Iris pigment epithelial cell (primary cell): Measurements from ENCODE around the gene KIF13A.
"Not testable (repeated sequence)": the region's sequence is repeated elsewhere in the genome, so short reads cannot be mapped to it uniquely, and the experiment has no call there.

Source experiments
- DNase-seq: peaks from one replicate; pipeline ENCODE4 v3.0.0-alpha.2; 2011; ENCODE audit warnings: low read depth

Gene KIF13A

GRCh38 chr6:17987447-17987696 is at the start of gene KIF13A:
Gene KIF13A (minus strand): TSS chr6:17987635. CDS start chr6:17987463, 172 bp downstream.
- no peak for DNase-seq

DNA sequence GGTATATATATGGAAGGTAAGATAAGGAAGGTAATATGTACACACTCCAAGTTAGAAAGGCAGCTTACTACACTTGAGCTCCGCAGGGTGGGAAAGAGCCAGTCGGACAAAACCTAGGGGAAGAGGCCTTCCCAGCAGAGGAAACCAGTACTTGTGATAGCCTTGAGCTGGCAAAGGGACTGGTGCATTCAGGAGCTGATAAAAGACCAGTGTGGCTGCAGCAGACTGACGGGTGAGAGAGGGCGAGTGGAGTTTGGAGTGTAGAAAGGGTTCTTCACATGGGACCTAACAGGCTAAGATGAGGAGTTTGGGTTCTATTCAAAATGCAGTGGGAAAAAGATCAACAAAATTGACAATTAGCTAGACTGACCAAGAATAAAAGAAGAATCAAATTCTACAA is 49.3 kb upstream of the KIF13A start:
- no peak for DNase-seq

DNA sequence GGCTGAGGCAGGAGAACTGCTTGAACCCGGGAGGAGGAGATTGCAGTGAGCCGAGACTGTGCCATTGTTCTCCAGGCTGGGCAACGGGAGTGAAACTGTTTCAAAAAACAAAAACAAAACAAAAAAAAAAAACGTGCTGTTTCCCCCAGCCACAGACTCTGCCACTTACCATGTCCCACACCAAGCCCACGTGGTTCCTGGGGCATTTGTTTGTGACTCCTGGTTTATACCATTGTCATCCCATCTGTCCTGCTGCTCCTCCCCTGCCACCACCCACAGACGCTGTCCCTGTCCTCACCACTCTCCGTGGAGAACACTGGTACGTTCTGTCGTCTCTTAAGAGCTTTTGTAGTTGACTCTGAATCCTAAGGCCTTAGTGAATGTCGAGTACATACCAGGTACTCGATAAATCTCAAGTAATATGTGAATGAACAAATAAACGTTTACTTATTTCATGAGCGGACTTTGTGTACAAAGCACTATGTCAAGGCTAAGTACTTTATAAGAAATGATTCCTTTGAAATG is 48.0 kb upstream of the KIF13A start:
- DNase-seq: no peak

DNA sequence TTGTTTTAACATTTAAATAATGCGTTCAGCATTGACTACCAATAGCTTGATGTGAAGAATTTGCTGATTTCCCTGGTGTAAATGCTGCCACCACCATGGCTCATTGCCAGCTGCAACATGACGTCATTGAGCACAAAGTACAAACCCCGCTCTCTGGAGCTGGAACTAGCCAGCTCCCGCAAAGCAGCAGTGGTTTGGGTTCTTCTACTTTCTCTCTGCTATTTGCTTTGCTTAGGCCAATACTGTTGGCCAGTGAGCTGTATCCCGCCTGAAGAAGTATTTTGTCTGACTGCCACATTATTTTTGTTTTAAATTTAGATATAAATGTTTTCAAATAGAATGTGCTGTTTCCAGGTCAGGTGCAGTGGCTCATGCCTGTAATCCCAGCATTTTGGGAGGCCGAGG is 47.4 kb upstream of the KIF13A start:
- peak; percentile 33 for DNase-seq

- no peak for DNase-seq
Measured at GRCh38 chr6:18031680-18032256, 44.3 kb upstream of the KIF13A start.

DNA sequence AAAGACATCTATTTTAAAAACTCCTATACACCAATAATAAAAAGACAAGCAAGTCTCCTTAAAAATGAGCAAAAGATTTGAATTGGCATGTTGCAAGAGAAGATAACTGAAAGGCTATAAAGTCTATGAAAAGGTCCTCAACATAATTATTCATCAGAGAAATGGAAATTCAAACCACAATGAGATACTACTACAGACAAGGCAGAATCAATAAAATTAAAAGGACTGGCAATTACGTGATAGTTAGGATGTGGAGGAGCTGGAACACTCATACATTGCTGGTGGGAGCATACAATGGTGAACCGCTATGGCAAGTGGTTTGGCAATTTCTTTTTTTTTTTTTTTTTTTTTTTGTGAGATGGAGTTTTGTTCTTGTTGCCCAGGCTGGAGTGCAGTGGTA is 43.8 kb upstream of the KIF13A start:
- DNase-seq: no peak

- no peak for DNase-seq
Measured at GRCh38 chr6:18028332-18028731, 40.9 kb upstream of the KIF13A start.

DNA sequence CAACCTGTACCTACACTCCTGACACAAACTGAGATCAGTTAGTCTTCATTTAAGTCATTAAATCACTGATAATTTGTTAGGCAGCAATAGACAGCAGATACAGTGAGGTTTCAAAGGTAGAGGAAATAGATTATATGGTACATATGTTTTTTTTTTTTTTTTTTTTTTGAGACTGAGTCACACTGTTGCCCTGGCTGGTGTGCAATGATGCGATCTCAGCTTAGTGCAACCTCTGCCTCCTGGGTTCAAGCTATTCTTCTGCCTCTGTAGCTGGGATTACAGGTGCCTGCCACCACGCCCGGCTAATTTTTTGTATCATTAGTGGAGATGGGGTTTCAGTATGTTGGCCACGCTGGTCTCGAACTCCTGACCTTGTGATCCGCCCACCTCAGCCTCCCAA is 38.2 kb upstream of the KIF13A start:
- no peak for DNase-seq

GRCh38 chr6:18024876-18025275 is 37.4 kb upstream of the KIF13A start:
- no peak for DNase-seq

- no peak for DNase-seq
Measured at GRCh38 chr6:18023891-18024290, 36.5 kb upstream of the KIF13A start.

- peak; percentile 61 for DNase-seq
Measured at GRCh38 chr6:18022398-18023231, 35.2 kb upstream of the KIF13A start.

- peak; percentile 9 for DNase-seq
Measured at GRCh38 chr6:18021166-18021850, 33.9 kb upstream of the KIF13A start.

DNA sequence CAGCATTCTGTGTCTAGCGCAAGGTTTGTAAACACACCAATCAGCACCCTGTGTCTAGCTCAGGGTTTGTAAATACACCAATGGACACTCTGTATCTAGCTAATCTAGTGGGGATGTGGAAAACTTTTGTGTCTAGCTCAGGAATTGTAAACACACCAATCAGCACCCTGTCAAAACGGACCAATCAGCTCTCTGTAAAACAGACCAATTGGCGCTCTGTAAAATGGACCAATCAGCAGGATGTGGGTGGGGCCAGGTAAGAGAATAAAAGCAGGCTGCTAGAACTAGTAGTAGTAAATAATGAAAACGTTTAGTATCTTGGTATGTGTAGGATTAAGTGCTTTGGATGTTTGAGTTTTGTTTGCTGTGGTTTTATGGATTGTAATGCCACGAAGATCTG is 33.1 kb upstream of the KIF13A start:
- DNase-seq: not testable (repeated sequence)

DNA sequence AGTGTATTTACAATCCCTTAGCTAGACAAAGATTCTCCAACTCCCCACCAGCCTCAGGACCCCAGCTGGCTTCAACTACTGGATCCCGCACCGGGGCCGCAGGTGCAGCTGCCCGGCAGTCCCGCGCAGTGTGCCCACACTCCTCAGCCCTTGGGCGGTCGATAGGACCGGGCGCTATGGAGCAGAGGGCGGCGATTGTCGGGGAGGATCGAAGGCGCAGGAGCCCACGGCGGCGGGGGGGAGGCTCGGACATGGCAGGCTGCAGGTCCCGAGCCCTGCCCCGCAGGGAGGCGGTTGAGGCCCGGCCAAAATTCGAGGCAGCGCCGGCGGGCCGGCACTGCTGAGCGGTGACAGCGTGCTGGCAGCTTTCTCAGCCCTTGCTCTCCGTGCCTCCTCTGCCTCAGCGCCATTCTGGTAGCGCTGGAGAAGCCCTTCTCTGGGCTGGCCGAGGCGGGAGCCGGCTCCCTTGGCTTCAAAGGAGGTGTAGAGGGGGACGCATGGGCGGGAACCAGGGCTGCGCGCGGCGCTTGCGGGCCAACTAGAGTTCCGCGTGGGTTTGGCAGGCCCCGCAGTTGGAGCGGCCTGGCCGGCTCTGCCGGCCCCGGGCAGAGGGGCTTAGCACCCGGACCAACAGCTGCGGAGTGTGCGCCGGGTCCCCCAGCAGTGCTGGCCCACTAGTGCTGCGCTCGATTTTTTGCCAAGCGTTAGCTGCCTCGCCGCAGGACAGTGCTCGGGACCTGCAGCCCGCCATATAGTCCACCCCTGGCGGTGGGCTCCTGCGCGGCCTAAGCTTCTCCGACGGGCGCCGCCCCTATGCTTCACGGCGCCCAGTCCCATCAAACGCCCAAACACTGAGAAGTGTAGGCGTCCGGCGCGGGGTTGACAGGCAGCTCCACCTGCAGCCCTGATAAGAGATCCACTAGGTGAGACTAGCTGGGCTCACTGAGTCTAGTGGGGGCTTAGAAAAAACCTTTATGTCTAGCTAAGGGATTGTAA is 32.4 kb upstream of the KIF13A start:
- DNase-seq: no peak

DNA sequence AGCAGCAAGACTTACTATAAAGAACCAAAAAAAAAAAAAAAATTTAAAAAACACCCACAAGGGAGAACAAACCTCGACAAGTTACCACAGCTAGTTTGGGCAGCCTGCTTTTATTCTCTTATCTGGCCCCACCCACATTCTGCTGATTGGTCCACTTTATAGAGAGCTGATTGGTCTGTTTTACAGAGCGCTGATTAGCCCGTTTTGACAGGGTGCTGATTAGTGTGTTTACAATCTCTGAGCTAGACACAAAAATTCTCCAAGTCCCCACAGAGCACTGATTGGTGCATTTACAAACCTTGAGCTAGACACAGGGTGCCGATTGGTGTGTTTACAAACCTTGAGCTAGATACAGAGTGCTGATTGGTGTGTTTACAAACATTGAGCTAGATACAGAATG is 31.7 kb upstream of the KIF13A start:
- not testable (repeated sequence) for DNase-seq

DNA sequence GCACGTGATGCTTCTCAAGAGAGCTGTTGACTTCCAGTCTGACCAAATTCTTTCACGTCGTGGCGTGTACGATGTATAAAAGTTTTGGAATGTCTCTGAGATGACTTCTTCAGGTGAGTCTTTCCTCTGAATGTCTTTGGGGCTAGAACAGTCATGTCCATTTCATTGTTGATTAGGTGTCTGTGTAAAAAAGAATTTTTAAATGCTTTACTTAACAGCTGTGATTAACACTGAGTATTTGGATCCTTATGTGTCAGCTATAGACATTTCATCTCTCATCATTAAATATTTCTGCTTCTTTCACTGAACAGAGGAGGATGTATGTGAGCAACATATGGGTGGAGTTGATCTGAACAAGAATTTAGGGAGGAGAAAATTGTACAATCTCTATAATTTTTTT is 29.3 kb upstream of the KIF13A start:
- DNase-seq: no peak

DNA sequence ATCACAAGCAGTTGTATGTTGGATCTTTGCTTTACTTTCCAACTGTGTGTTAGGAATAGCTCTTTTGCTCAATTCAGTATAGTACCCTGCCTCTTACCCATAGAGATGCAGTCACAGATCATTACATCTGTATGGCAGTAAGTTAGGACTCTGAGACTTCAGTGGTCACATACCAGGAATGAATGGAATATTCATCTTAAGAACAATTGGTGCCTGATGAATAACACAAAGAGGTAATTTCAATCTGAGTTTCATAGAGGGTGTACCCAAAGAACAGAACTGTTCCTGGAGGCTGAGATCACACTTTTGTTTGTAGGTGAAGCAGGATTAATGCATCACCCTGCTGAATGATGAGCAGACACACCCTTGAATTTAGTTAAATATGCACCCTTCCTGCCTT is 28.7 kb upstream of the KIF13A start:
- DNase-seq: no peak

DNA sequence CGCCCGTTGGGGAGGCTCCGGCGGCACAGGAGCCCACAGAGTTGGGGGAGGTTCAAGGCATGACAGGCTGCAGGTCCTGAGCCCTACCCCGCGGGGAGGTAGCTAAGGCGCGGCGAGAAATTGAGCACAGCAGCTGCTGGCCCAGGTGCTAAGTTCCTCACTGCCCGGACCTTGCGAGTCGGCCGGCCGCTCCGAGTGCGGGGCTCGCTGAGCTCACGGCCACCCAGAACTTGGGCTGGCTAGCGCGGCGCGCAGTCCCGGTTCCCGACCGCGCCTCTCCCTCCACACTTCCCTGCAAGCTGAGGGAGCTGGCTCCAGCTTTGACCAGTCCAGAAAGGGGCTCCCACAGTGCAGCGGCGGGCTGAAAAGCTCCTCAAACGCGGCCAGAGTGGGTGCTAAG is 23.9 kb upstream of the KIF13A start:
- no peak for DNase-seq

DNA sequence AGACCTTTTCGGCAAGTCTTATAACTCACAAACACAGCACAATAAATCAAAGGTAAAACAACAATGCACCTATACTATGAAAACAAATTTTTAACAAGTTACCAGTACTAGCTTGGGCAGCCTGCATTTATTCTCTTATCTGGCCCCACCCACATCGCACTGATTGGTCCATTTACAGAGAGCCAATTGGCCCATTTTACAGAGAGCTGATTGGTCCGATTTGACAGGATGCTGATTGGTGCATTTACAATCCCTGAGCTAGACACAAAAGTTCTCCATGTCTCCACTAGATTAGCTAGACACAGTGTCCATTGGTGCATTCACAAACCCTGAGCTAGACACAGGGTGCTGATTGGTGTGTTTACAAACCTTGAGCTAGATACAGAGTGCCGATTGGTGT is 23.1 kb upstream of the KIF13A start:
- not testable (repeated sequence) for DNase-seq

- no peak for DNase-seq
Measured at GRCh38 chr6:18004256-18004985, 17.0 kb upstream of the KIF13A start.

- no peak for DNase-seq
Measured at GRCh38 chr6:17999425-17999824, 12.0 kb upstream of the KIF13A start.
